A549 (cell line): ENCODE data around the gene SBF1. TPM values are rescaled to one million over a fixed set of nuclear protein-coding genes. Genes with fewer than 3 reads are reported as not detected.

Source experiments
- ATAC-seq, 2 experiments: fragments of 200-7000 bp in 1 of 2; fragments of >200 bp in 1 of 2; cut with Nextera tagmentation in 1 of 2; cut with Tn5 transposase in 1 of 2; 3 replicates each; pipeline versions ENCODE4 v1.8.0 to v1.9.1; 2018 to 2020; ENCODE audit warnings: mild to moderate bottlenecking in 1 of 2, moderate library complexity in 1 of 2
- CTCF ChIA-PET: fragments of 300-600 bp; sonication (Branson Sonifier 250); formaldehyde crosslinking; extraction: SDS; loops from one replicate; lab custom pipeline; 2021; ENCODE audit warnings: antibody characterized with exemption, inconsistent platforms; lab: Yijun Ruan, JAX
- POLR2A ChIA-PET: fragments of 350-600 bp; formaldehyde crosslinking; extraction: SDS; loops from one replicate; lab custom pipeline; 2021; ENCODE audit warnings: antibody characterized with exemption, inconsistent platforms; lab: Yijun Ruan, JAX
- DNase-seq, 2 experiments: peaks; one replicate each; pipeline versions ENCODE4 v3.0.0 to v3.0.0-alpha.2; 2011 to 2016; ENCODE audit warnings: low read depth in 1 of 2, low spot score in 1 of 2
- FAIRE-seq: peaks from 2 replicates; lab custom pipeline; 2011; peaks lifted over from hg19 to GRCh38; lab: Jason Lieb, UNC
- H3K27ac ChIP-seq, 2 experiments: fragments of >200 bp; sonication (Bioruptor Twin); formaldehyde crosslinking; 3 replicates each; pipeline ENCODE4 v1.5.1; 2016 to 2017
- H3K4me1 ChIP-seq: fragments of >200 bp; sonication (Bioruptor Twin); formaldehyde crosslinking; 3 replicates; pipeline ENCODE4 v1.6.1; 2016
- H3K4me2 ChIP-seq: fragments of >200 bp; sonication (Bioruptor Twin); formaldehyde crosslinking; 3 replicates; pipeline ENCODE4 v1.6.1; 2016
- H3K4me3 ChIP-seq: fragments of >200 bp; sonication (Bioruptor Twin); formaldehyde crosslinking; 3 replicates; pipeline ENCODE4 v1.5.1; 2016
- H3K9me3 ChIP-seq: fragments of >200 bp; sonication (Bioruptor Twin); formaldehyde crosslinking; 3 replicates; pipeline ENCODE4 v1.6.1; 2016
- EHMT2 ChIP-seq: fragments of 200-600 bp; sonication (generic); IDR thresholded peaks from 2 replicates; pipeline ENCODE4 v1.6.1; 2016; ENCODE audit warnings: antibody characterized with exemption, low read depth, mild to moderate bottlenecking, moderate library complexity
- EP300 ChIP-seq, 2 experiments: fragments of >200 bp; sonication (Bioruptor Twin); formaldehyde crosslinking; IDR thresholded peaks; 2 replicates in 1 of 2; 3 replicates in 1 of 2; pipeline ENCODE4 v1.6.1; 2016 to 2017
- FOSL2 ChIP-seq, 2 experiments: fragments of 450-650 bp in 1 of 2; fragments of >200 bp in 1 of 2; sonication (Bioruptor Twin) in 1 of 2; formaldehyde crosslinking; IDR thresholded peaks; 2 replicates each; pipeline versions ENCODE4 v1.5.0 to v1.6.1; 2016 to 2020; ENCODE audit warnings: mild to moderate bottlenecking in 1 of 2, moderate library complexity in 1 of 2
- FOXS1 ChIP-seq: fragments of 250-450 bp; sonication (Bioruptor Pico); IDR thresholded peaks from 2 replicates; pipeline ENCODE4 v1.5.0; 2020; ENCODE audit warnings: mild to moderate bottlenecking, moderate library complexity
- GATA3 ChIP-seq: IDR thresholded peaks from 2 replicates; pipeline ENCODE4 v1.6.1; 2012; ENCODE audit warnings: borderline replicate concordance
- HDAC2 ChIP-seq: fragments of 200-600 bp; sonication (generic); IDR thresholded peaks from 2 replicates; pipeline ENCODE4 v1.6.1; 2016
- HEYL ChIP-seq: fragments of 250-450 bp; sonication (Bioruptor Pico); IDR thresholded peaks from 2 replicates; pipeline ENCODE4 v1.8.0; 2021; ENCODE audit warnings: mild to moderate bottlenecking, moderate library complexity
- HOXB5 ChIP-seq: fragments of 250-450 bp; sonication (Bioruptor Pico); IDR thresholded peaks from 2 replicates; pipeline ENCODE4 v1.5.0; 2020; ENCODE audit warnings: mild to moderate bottlenecking, moderate library complexity
- KDM5A ChIP-seq: fragments of 200-600 bp; sonication (generic); IDR thresholded peaks from 2 replicates; pipeline ENCODE4 v1.6.1; 2016; ENCODE audit warnings: antibody characterized with exemption, mild to moderate bottlenecking
- MAZ ChIP-seq: fragments of 150-350 bp; IDR thresholded peaks from 2 replicates; pipeline ENCODE4 v1.6.1; 2014; ENCODE audit warnings: antibody characterized with exemption, low read depth, low read length, borderline replicate concordance
- MYC ChIP-seq: IDR thresholded peaks from 2 replicates; pipeline ENCODE4 v1.6.1; 2012; ENCODE audit warnings: mild to moderate bottlenecking, inconsistent platforms, low read length, improper control_type of control experiment, borderline replicate concordance
- NFE2L2 ChIP-seq: fragments of 150-350 bp; conservative IDR thresholded peaks from 2 replicates; pipeline ENCODE4 v1.6.1; 2014; ENCODE audit warnings: low read length
- RAD21 ChIP-seq, 2 experiments: fragments of >200 bp in 1 of 2; sonication (Bioruptor Twin) in 1 of 2; formaldehyde crosslinking in 1 of 2; IDR thresholded peaks in 1 of 2; conservative IDR thresholded peaks in 1 of 2; 2 replicates in 1 of 2; 3 replicates in 1 of 2; pipeline ENCODE4 v1.6.1; 2012 to 2018; ENCODE audit warnings: inconsistent platforms in 1 of 2
- TFCP2L1 ChIP-seq: fragments of 250-450 bp; sonication (Bioruptor Pico); IDR thresholded peaks from 2 replicates; pipeline ENCODE4 v1.5.0; 2021; ENCODE audit warnings: mild to moderate bottlenecking
- ZC3H11A ChIP-seq: fragments of 450-650 bp; IDR thresholded peaks from 2 replicates; pipeline ENCODE4 v1.6.1; 2014; ENCODE audit warnings: antibody characterized with exemption, mild to moderate bottlenecking
- ZFP36 ChIP-seq: fragments of 450-650 bp; IDR thresholded peaks from 2 replicates; pipeline ENCODE4 v1.6.1; 2014; ENCODE audit warnings: borderline replicate concordance; ENCODE audit not compliant: partially characterized antibody
- WGBS: methylation state at CpG from one replicate; pipeline ENCODE4 v1.1.6; 2017; ENCODE audit errors: missing lambda C conversion rate; 5-methylcytosine and 5-hydroxymethylcytosine counted together
- polyA plus RNA-seq, 4 experiments: library from polyadenylated mRNA; depleted of rRNA in 3 of 4; stranded (reverse); fragments of >200 nt; fragmentation: RNase III in 1 of 4; extraction: RNeasy Plus Mini Kit Qiagen cat#74134 plus additional on column Dnase treatment in 1 of 4; gene quantifications; 2 replicates in 3 of 4; 3 replicates in 1 of 4; pipeline ENCODE4 v1.2.3, GENCODE V29; 2011 to 2017
- TF ChIP-seq, protein P1 (sequence below): IDR thresholded peaks from 2 replicates; pipeline ENCODE4 v1.6.1; 2012
- TF ChIP-seq, protein P2 (sequence below): IDR thresholded peaks from 2 replicates; pipeline ENCODE4 v1.6.1; 2012
- TF ChIP-seq, protein P3 (sequence below): fragments of 200-600 bp; sonication (generic); IDR thresholded peaks from 2 replicates; pipeline ENCODE4 v1.6.1; 2016; ENCODE audit warnings: antibody characterized with exemption, mild to moderate bottlenecking, moderate library complexity
- TF ChIP-seq, protein P4 (sequence below): fragments of >200 bp; sonication (Bioruptor Twin); formaldehyde crosslinking; IDR thresholded peaks from 2 replicates; pipeline ENCODE4 v1.6.1; 2016
- TF ChIP-seq, protein P5 (sequence below): fragments of >200 bp; sonication (Bioruptor Twin); formaldehyde crosslinking; IDR thresholded peaks from 3 replicates; pipeline ENCODE4 v1.6.1; 2016
- TF ChIP-seq, protein P6 (sequence below): fragments of 250-450 bp; sonication (Bioruptor Pico); IDR thresholded peaks from 2 replicates; pipeline ENCODE4 v1.5.0; 2020; ENCODE audit warnings: low read depth, mild to moderate bottlenecking, moderate library complexity
- TF ChIP-seq, protein P7 (sequence below): IDR thresholded peaks from 2 replicates; pipeline ENCODE4 v1.6.1; 2012; ENCODE audit warnings: low read depth, borderline replicate concordance

SBF1 gene
- polyA plus RNA-seq, 2 of the 4 experiments (the other 2 are of a cell fraction): 9.6 to 23.0 TPM

DNA sequence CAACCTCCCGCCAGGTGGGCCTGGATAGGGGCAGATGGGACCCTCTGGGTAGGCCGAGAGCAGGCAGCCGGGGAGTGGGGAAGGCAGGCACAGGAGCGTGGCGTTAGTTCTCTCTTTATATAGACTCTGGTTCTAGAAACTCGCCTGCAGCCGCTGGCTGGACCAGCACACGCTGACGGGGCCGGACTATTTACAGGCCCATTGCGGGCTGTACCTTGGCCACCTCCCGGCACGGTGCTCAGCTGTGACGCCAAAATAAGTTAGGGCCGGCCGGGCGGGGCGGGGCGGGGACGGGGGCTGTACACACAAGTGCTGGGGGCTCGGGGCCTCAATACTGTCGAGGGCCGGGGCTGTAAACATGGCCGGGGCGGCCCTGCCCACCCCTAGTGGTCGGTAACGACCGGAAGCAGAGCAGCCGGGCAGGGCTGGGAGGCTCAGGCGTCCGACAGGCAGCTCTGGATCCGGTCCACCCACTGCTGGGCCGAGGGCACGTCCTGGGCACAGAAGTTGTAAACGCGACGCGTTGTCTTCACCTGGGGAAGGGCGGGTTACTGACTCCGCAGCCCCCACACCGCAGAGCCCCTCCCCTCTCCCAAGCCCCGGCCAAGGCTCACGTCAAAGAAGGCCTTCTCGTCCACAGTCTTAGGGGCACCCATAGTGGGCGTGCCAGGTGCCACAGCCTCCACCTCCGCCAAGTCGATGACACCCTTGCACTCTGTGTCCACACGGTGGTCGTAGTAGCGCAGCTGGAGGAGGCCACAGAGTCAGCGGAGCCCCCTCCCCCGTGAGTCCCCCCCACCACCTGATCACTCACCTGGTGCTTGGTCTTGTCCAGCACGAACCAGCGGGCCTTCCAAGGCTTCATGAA is 27.9 kb downstream of the SBF1 start (continued):
- TF ChIP-seq, protein P1, sequence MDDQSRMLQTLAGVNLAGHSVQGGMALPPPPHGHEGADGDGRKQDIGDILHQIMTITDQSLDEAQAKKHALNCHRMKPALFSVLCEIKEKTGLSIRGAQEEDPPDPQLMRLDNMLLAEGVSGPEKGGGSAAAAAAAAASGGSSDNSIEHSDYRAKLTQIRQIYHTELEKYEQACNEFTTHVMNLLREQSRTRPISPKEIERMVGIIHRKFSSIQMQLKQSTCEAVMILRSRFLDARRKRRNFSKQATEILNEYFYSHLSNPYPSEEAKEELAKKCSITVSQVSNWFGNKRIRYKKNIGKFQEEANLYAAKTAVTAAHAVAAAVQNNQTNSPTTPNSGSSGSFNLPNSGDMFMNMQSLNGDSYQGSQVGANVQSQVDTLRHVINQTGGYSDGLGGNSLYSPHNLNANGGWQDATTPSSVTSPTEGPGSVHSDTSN: no peak
- no peak for TF ChIP-seq EHMT2
- TF ChIP-seq, protein P2, sequence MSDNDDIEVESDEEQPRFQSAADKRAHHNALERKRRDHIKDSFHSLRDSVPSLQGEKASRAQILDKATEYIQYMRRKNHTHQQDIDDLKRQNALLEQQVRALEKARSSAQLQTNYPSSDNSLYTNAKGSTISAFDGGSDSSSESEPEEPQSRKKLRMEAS: no peak
- no peak for TF ChIP-seq FOSL2 (IDR thresholded peaks at IDR 0.05)
- no peak for TF ChIP-seq FOSL2 (CRISPR knock-in tag; IDR thresholded peaks at IDR 0.05)
- TF ChIP-seq, protein P3, sequence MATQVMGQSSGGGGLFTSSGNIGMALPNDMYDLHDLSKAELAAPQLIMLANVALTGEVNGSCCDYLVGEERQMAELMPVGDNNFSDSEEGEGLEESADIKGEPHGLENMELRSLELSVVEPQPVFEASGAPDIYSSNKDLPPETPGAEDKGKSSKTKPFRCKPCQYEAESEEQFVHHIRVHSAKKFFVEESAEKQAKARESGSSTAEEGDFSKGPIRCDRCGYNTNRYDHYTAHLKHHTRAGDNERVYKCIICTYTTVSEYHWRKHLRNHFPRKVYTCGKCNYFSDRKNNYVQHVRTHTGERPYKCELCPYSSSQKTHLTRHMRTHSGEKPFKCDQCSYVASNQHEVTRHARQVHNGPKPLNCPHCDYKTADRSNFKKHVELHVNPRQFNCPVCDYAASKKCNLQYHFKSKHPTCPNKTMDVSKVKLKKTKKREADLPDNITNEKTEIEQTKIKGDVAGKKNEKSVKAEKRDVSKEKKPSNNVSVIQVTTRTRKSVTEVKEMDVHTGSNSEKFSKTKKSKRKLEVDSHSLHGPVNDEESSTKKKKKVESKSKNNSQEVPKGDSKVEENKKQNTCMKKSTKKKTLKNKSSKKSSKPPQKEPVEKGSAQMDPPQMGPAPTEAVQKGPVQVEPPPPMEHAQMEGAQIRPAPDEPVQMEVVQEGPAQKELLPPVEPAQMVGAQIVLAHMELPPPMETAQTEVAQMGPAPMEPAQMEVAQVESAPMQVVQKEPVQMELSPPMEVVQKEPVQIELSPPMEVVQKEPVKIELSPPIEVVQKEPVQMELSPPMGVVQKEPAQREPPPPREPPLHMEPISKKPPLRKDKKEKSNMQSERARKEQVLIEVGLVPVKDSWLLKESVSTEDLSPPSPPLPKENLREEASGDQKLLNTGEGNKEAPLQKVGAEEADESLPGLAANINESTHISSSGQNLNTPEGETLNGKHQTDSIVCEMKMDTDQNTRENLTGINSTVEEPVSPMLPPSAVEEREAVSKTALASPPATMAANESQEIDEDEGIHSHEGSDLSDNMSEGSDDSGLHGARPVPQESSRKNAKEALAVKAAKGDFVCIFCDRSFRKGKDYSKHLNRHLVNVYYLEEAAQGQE: no peak
- TF ChIP-seq ZC3H11A: no peak
- TF ChIP-seq, protein P4, sequence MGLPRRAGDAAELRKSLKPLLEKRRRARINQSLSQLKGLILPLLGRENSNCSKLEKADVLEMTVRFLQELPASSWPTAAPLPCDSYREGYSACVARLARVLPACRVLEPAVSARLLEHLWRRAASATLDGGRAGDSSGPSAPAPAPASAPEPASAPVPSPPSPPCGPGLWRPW: no peak

DNA sequence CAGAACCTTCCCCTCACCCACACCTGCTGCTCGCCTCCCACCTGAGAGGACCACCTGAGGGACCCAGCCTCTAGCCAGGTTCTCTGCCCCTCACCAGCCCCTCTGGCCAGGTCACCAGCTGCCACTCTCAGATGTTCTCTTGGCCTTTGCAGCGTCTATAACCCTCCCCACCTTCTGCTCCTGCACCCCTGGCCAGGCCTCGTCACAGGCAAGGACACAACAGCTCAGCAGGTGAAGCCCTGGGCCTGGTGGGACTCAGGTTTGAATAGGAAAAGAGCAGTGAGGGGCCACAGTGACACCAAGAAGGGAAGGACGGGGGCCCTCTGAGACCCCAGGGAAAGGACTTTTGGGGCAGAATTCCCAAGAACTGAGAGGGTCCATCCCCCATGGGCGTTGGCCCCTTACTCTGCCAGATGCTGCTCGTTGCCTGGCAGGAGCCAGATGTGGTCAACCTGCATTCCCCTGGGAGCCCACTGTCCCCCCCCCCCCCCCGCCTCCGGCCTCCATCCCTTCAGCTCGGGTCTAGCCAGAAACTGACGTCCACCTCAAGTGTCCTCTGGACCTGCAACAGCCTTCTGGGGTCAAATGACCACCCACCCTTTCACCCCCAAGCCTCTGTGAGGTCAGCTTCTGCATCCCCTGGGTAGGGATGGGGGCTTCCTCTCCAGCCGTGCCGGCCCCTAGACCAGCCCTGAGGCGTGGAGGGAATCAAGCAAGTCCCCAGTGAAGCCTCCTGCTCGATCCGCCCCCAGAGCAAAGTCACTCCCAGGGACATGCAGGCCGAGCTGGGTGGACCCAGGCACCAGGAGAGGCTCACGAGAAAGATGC is 28.7 kb downstream of the SBF1 start:
- POLR2A ChIA-PET: no interaction called here
- H3K9me3 ChIP-seq: no peaks in the 10 kb centered on the region
- no peak for DNase-seq
- no peak overlapping the region for H3K4me3 ChIP-seq
- no peak overlapping the region for H3K27ac ChIP-seq
- TF ChIP-seq TFCP2L1 (CRISPR knock-in tag) (no peak), NFE2L2 (no peak), MAZ (no peak), KDM5A (no peak), HEYL (no peak), FOXS1 (no peak), FOSL2 (IDR thresholded peaks at IDR 0.05) (no peak), FOSL2 (CRISPR knock-in tag; IDR thresholded peaks at IDR 0.05) (no peak), HDAC2 (no peak), EP300 (IDR thresholded peaks at IDR 0.05) (no peak), GATA3 (no peak), RAD21 (conservative IDR thresholded peaks at IDR 0.05 in 1 of 2, IDR thresholded peaks at IDR 0.05 in 1 of 2) (no peak), HOXB5 (CRISPR knock-in tag) (no peak), ZFP36 (no peak), MYC (no peak)
- TF ChIP-seq, protein P5, sequence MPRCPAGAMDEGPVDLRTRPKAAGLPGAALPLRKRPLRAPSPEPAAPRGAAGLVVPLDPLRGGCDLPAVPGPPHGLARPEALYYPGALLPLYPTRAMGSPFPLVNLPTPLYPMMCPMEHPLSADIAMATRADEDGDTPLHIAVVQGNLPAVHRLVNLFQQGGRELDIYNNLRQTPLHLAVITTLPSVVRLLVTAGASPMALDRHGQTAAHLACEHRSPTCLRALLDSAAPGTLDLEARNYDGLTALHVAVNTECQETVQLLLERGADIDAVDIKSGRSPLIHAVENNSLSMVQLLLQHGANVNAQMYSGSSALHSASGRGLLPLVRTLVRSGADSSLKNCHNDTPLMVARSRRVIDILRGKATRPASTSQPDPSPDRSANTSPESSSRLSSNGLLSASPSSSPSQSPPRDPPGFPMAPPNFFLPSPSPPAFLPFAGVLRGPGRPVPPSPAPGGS: no peak
- TF ChIP-seq, protein P4: no peak
- TF ChIP-seq, protein P6, sequence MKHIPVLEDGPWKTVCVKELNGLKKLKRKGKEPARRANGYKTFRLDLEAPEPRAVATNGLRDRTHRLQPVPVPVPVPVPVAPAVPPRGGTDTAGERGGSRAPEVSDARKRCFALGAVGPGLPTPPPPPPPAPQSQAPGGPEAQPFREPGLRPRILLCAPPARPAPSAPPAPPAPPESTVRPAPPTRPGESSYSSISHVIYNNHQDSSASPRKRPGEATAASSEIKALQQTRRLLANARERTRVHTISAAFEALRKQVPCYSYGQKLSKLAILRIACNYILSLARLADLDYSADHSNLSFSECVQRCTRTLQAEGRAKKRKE (CRISPR knock-in tag): no peak
- TF ChIP-seq, protein P7, sequence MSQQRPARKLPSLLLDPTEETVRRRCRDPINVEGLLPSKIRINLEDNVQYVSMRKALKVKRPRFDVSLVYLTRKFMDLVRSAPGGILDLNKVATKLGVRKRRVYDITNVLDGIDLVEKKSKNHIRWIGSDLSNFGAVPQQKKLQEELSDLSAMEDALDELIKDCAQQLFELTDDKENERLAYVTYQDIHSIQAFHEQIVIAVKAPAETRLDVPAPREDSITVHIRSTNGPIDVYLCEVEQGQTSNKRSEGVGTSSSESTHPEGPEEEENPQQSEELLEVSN: no peak
- FAIRE-seq: no peak
- peaks cover 11% of the 10 kb centered on the region; the same call in 1 of the 3 replicates for H3K4me1 ChIP-seq
- no peak for ATAC-seq
- CTCF ChIA-PET: interaction anchor here (1.4 kb wide), 1 partner anchor 52 kb away, joined by 3 read pairs; no protein-coding TSS in a partner anchor
- WGBS: 85% methylated on average over 13 of the region's 17 CpGs
- H3K4me2 ChIP-seq: no peak overlapping the region
